ENCODE measurements around the gene ZNF556.
"Not testable (repeated sequence)": the region's sequence is repeated elsewhere in the genome, so short reads cannot be mapped to it uniquely, and the experiment has no call there.

ZNF556 gene

DNA sequence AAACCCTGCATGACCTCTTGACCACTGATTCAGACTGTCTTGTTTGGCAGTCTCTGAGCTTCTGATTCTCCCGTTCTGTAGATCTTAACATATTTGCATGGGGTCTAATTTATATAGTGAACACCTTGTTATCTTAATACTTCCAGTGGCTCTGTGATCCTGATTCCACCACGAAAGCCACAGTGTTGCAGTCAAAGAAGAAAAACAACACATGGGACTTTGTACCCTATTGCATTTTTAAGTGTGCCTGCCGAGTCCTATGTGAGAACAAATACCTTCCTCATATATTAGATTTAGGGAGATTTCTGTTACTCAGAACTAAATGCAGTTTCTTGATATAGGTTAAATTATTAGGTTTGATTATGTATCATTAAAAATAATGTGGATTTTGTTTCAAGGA is 12.3 kb upstream of the ZNF556 start:
- no peak for DNase-seq

DNA sequence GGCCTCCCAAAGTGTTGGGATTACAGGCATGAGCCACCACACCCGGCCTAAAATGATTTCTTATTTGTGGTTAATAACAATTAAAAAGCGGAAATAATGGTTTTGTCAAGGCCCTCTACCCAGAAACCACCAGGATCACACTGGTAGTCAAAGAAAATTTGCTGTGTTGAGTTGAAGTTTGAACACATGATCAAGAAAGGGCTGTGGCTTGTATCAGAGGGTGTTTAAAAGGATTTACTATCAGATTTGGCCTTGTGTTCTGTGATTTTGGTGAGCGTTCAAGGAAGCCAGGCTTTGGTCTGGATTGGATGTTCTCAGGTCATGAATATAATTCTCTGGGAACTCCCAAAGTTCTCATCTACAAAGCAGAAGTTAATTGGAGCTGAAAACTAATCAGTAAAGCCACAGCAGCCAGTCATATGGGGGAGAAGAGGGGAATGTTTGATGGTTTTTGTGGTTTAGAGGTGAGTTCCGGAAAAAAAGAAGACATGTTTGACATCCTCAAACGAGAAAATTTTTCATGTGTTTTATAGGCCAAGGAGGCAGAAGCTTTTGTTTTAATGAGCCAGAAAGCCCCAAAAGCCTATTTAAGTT is 10.6 kb upstream of the ZNF556 start:
- no peak for DNase-seq

DNA sequence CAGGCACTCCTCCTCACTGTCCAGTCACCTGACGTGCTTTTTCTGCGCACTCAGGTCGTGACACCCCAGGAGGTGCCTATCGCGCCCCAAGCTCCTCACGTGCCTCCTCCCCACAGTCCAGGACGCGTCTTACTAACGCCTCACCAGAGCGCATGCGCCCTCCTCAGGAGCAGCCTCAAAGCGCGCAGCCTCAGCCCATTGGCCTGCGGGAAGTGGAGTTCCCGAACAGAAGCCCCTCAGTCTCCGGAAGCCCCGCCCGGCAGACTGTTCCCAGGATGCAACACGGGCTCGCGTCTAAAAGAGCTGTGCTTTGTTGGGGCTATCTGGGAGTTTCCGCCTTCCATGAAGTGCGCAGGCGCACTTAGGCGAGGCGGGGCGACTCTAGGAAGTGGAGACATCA is 8.3 kb upstream of the ZNF556 start:
- DNase-seq, result no peak

DNA sequence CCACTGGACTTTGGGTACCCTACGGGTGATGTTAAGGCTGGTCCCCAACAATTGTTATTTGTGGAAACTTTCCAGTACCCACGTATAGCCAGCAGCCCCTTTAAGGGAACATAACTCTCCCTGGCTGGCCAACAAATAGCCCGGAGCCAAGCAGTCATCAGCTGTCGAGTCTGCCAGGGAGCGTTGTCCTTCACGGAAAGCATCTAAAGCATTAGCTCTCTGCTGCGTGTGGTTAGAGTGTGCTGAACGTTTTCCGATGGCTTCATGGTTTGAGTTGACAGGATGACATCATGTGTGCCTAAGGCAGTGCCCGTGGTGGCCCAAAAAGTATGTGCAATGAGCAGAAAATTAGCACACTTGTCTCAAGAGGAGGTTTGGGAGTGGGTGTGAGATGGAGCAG is 3.3 kb upstream of the ZNF556 start:
- DNase-seq, result no peak

DNA sequence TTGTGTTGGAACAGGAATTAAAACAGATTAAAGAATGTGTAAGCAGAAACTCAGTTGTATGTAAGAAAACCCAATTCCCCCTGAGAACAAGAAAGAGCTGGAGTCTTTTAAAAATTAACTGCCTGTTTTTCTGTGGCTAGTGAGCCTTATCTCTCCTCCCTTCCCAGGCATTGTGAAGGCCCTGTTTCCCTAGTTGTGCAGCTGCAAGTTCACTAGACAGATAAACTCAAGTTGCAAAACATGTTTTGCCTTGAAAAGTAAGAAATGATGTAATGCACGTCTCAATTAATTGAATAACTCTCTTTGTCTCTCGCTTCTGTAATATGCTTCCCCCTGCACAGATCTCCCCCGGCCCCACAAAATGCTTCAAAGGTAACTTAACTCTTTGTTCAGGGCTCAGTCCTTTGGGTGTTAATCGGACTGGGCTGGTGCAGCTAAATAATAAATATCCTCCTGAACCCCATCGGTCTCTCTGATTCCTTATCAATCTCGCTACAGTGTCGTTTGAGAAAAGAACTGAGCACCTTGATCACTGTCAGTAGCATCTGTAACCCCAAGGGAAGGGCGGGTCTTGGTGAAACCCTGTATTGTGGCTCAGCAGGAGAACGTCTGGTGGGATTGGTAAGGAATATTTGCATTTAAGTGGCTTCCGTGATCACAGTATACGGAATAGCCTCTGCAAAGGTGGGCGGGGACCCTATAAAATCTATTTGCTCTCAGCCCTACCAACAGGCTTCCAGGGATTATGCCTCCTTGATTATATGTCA is 1.6 kb upstream of the ZNF556 start:
- no peak for DNase-seq

DNA sequence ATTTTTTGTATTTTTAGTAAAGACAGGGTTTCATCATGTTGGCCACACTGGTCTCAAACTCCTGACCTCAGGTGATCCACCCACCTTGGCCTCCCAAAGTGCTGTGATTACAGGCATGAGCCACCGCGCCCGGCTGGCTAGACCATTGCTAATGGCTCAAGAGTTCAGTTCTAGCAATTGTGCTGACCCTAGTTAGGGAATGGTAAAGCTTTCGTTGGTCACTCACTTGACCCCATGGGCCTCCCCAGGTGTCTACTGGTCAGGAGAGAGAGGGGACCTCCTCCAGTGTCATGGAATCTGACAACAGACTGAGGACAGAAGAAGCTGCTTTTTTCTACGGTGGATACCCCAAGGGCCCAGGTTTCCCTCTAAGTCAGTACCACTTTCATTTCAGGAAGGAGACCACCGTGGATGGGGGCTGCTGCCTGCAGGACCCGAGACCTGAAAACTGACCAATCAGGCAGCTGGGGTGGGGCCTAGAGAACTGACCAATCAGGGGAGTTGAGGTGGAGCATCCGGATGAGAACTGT is 575 bp upstream of the ZNF556 start:
- no peak for DNase-seq

DNA sequence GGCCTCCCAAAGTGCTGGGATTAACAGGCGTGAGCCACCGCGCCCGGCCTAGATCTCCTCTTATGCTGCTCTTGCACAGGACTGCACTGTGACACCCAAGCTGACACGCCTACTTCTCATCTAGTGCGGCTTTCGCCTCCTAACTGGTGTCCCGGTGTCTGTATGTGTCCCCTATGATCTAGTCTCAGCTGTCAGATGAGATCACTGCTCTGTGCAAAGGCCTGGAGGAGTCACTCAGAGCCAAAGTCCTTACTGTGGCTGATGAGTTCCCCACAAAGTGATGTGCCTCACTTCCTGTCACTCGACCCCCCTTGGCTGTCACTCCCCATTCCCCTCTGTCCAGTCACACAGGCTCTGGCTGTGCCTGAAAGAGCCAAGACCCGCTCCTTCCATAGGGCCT is 2.5 kb downstream of the ZNF556 start:
- no peak for DNase-seq

DNA sequence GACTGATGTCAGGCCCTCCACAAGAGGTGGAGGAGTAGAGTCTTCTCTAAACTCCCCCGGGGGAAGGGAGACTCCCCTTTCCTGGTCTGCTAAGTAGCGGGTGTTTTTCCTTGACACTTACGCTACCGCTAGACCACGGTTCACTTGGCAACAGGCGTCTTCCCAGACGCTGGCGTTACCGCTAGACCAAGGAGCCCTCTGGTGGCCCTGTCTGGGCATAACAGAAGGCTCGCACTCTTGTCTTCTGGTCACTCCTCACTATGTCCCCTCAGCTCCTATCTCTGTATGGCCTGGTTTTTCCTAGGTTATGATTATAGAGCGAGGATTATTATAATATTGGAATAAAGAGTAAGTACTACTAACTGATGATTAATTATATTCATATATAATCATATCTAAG is 5.0 kb downstream of the ZNF556 start:
- peak; percentile 15 for DNase-seq

DNA sequence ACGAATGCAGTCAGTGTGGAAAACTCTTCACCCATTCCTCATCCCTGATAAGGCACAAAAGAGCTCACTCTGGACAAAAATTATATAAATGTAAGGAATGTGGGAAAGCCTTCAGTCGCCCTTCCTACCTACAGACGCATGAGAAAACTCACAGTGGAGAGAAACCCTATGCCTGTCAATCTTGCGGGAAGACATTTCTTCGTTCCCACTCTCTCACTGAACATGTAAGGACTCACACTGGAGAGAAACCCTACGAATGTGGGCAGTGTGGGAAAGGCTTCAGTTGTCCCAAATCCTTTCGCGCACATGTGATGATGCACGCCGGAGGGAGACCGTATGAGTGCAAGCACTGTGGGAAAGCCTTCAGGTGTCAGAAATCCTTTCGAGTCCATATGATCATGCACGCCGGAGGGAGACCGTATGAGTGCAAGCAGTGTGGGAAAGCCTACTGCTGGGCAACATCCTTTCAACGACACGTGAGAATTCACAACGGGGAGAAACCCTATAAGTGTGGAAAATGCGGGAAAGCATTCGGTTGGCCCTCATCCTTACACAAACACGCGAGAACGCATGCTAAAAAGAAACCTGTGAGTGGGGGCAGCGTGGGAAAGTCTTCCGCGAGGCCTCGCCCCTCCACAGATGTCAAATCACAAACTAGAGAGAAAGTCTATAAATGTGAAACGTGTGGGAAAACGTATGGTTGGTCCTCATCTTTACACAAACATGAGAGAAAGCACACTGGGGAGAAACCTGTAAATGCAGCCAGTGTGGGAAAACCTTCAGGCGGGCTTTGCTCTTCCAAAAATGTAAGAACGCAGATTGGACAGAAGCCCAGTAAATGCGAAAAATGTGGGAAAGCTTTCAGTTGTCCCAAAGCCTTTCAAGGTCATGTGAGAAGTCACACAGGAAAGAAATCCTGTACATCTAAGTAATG is 10.5 kb downstream of the ZNF556 start:
- no peak for DNase-seq

DNA sequence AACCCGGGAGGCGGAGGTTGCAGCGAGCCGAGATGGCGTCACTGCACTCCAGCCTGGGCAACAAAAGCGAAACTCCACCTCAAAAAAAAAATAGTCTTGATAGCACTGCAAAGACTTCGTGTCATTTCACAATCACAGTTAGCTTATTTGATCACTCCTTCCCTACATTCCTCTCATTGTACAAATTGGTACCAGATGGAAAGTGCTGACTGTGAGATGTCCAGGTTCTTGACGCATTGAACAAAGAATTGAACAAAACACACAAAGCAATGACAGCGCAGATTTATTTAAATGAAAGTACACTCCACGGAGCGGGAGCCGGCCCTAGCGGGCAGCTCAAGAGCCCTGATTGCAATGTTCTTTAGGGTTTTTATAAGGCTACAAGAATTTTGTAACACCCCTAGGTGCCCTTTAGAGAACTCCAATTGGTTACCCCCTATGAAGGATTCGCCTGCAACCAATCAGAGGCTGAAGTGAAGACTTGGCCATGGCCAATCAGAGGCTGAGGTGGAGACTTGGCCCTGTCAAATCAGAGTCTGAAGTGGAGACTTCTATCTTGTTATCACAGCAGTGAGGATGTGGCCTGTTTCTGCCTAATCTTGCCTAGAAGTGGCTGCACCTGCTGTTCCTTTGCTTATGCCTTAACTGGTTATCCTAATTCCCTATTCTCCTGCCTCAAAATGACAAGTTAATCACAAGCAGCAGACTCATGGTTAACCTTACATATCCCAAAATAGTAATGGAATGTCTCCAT is 16.7 kb downstream of the ZNF556 start:
- no peak for DNase-seq

DNA sequence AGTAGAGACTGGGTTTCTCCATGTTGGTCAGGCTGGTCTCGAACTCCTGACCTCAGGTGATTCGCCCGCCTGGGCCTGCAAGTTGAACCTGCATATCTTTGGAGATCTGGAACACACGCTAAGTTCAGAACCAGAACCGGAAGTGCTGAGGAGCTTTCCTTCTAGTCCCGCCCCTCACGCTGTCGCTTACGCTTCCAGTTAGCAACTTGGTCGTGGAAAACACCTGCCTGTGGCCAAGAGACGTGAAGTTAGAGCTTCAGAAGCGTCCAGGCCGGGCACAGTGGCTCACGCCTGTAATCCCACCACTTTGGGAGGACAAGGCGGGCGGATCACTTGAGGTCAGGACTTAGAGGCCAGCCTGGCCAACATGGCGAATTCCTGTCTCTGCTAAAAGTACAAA is 18.6 kb downstream of the ZNF556 start:
- DNase-seq, result no peak

DNA sequence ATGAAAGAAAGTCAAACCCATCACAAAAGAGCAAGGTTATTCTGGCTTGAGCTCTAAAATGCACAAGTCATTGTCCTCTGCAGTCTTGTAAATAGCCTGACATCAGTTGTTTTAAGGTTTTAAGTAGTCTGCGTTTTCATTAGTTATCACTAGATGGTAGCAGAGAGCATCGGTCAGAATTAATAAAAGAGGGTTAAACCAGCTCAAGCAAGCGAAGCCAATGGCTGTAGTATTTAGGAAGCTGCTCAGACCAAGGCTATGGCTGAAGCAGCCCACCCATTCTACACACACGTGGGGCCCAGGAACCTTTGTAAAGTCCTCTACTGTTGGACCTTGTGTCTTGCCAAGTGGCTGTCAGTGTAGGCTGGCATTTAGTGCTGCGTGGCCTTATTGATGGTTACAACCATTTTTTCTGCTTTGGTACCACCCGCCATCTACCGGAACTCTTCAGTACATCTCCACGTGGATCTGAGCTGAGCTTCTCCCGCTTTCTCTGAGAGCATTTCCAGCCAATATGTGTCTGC is 20.3 kb downstream of the ZNF556 start:
- DNase-seq, result peak; percentile 70

DNA sequence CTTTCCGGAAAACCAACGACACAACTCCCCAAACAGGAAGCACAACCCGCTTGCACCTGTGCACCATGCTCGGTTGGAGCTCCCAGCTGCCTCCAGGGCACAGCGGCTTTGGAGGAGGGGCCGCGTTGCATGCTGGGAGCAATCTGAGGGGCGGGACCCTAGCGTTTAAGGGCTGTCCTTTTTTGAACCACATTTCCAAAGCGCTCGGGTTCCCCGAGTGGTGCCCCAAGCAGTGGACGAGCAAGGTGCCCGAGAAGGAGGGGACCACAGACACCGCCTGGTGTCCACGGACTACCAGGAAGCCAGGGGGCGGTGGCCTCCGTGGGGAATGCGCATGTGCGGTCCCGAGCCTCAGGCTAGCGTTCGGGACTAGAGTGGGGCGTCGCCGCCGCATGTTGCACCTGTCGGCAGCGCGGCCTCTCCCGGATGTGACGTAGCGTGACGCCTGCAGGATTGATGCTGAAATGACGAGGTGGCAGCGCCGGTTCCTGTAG is 21.6 kb downstream of the ZNF556 start:
- no peak for DNase-seq

DNA sequence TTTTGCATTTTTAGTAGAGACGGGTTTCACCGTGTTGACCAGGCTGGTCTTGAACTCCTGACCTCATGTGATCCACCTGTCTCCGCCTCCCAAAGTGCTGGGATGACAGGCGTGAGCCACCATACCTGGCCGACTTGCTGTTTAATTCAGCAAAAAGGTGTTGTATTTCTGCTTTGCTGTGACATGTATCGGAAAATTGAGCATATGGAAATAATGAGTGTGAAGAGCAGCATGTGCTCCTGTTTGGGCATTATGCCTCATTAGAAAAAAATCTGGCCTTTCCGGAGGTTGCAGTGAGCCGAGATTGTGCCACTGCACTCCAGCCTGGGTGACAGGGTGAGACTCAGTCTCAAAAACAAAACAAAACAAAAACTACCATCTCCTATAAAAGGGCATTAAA is 23.4 kb downstream of the ZNF556 start:
- not testable (repeated sequence) for DNase-seq

DNA sequence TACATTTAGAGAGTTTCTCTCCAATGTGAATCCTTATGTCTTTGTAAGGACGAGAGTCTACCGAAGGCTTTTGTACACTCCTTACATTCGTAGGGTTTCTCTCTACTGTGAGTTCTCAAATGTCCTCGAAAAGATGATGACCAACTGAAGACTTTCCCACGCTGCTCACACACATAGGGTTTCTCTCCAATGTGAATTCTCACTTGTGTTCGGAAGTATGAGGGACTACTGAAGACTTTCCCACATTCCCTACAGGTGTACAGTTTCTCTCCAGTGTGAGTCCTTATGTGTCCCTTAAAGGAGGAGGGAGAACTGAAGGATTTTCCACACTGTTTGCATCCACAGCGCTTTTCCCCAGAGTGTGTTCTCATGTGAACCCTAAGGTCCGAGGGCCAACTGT is 29.6 kb downstream of the ZNF556 start:
- no peak for DNase-seq

DNA sequence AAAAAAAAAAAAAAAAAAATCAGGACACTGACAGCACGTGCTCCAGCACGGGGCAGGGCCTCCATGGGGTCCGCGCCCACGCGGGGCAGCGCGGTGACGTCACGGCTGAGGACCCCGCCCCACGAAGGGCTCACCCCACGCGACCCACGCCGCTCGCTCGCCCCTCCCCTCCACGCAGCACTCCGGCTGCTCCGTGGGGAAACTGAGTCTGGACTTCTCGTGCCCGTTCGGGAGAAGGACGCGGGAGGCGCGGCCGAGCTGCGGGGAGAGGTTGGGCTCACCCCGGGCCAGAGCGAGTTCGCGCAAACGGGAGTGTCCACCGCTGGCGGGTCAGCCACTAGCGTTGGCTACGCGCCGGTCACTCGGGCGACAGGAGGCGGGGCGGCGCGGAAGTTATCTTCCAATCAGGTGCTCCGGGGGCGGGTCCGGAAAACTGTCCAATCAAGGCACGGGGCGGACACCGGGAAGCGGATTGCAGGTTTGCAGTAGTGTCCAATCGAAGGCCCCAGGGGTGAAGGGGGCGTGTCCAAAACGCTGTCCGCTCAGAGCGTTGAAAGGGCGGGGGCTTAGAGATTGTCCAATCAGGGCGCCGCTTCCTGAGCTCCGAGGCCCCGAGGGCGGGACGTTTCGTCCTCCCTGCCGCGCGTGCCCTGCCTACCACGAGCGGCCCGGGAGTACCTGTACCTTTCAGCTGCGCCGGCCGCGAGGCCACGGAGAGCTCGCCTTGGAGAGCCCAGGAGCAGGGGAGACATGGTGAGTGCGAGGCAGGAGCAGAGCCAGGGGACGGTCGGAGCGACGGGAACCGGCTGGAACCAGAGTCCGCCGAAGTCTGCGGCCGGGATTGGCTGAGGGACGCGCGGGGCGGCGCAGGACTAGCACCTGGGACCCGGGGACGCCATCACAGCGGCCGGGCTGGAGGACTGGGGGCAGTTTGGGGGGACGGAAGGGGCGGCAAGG is 33.4 kb downstream of the ZNF556 start, which contains the start of gene ZNF57:
Gene ZNF57 (plus strand): TSS at position 633 of the 957 bp plus-strand sequence. CDS start 118 bp downstream, at position 751.
- DNase-seq, result peak; percentile 100

DNA sequence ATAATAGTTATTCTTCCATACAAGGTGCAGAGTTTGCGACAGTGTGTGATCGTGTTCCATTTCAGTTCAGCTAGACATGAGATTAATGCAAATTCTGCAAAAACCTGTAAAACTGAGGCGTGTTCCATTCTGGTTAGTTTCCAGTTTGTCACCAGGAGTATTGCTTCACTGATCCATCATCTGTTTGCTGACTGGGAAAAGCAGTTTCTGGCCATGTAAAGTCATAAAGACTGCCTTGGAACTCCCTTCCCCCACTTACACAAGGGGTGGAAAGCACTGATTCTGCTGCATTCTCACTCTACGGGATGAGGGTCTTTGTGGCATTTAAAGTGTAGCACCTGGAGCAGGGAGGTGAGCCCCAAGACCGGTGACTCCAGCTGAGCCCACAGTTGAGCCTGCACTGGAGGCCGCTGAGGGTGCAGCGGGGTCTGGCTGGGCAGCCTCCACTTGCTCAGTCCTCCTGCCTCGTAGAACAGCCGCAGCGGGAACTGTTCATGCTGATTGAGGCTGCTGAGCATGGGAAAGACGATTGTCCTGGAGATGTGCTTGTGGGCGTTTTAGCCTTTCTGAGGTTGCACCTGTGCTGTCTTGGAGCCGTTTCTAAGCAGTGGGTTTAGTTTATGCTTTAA is 35.6 kb downstream of the ZNF556 start:
- no peak for DNase-seq

DNA sequence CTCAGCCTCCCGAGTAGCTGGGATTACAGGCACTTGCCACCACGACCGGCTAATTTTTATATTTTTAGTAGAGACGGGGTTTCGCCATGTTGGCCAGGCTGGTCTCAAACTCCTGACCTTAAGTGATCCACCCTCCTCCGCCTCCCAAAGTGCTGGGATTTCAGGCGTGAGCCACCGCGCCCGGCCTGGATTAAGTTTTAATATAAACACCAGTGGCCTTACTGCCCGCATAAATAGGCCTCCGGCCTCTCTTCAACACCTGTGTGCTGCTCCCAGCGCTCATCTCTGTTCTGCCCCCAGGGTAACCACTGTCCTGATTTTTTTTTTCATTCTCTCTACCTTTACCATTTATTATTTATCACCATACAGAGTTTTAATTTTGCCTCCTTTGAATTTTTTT is 36.2 kb downstream of the ZNF556 start:
- not testable (repeated sequence) for DNase-seq

DNA sequence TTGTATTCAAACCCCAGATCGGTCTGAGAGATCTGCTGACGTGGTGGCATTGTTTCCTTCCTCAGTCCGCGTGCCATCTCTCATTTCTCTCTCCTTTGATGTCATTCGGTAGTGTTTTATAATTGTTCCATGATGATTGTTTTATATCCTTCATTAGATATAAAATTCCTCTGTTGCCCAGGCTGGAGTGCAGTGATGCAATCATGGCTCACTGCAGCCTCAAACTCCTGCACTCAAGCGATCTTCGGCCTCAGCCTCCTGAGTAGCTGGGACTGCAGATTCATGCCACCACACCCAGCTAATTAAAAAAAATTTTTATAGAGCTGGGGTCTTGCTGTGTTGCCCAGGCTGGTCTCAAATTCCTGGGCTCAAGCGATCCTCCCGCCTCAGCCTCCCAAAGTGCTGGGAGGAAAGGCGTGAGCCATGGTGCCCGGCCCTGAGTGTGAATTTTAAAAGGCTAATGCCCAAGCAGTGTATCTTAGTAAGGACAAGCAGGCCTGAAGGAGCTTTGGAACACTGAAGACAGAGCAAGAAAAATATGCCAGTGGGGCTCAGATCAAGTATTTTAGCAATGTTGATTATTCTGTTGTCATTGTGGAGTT is 38.9 kb downstream of the ZNF556 start:
- DNase-seq, result no peak

DNA sequence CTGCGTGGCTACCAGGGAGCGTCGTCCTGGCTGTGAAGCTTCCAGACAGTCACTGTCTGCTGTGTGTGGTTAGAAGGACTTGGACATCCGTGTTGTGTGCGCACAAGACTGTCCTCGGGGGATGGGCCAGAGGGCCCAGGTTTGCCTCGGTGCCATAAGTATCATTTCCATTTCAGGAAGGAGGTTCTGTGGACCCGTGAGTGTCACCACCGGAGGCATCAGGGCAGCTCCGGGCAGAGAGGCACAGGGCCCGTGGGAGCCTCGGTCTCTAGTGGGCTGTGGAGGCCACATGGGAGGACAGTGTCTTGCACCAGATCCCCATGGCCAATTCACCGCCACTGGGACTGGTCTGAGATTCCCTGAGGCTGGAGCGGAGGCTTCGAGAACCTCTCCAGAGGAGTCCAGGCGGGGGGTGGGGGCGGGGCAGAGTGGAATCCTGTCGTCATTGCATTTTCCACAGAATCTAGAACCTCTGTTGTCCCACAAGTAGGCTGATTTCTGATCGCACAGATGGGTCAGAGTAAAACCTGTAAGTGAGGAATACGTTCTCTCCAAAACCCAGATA is 39.6 kb downstream of the ZNF556 start:
- no peak for DNase-seq

Data from EL (cell line).